ENCODE results near the gene SRGAP3. TPM values are rescaled to one million over a fixed set of nuclear protein-coding genes. Genes with fewer than 3 reads are reported as not detected.
"Not testable (repeated sequence)": the region's sequence is repeated elsewhere in the genome, so short reads cannot be mapped to it uniquely, and the experiment has no call there.

The SRGAP3 gene
- 1 to 10 TPM; 1.2 to 1.3 TPM for total RNA-seq

DNA sequence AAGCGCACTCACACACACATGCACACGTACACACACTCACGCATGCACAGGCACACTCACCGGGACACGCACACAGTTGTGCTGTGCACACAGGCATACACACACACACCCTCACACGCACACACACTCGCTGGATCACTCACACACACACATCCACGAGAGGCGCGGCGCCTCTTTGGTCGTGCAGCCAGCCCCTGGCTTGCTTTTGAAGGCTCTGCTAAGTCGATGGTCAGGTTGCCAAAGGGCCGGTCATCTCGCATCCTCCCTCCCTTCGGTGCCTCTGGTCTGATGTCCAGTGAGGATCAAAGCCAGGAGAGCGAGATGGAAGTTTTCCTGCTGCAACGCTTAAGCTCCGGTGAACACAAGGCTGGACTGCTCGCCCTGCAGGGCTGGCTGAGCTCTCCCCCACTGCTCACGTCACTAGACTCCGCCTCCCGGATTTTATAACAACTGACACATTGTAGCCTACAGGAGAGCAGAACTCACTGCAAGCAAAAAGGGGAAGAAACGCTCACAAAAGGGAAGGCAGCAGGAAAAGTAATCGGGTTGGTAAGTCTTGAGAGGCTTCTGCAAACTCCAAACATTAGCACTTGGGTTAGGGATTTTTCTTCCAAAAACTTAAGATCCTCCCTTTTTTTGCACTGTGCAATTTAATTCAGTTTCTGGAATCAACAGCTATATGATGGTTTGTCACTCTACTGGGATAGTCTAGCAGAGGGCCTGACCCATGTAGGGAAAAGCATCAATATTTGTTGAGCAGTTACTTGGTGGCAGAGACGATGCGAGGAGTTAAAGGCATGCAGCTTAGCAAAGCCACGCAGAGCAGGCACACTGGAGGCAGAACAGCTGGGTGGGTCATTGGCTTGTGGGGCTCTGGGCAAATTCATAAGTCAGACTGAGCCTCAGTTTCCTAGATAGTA is at the start of gene SRGAP3:
Gene SRGAP3 (minus strand): TSS at position 374 of the 920 bp plus-strand sequence. CDS start 695 bp downstream, outside the sequence.
- H3K9me3 Mint-ChIP-seq: no peaks in the 10 kb centered on the region
- DNase-seq: peak; percentile 75
- POLR2A ChIA-PET: interaction anchor here (0.6 kb wide), 1 partner anchor 183 kb away, joined by 4 read pairs; no protein-coding TSS in a partner anchor
- no peak within 1 kb of the TSS for H3K27ac Mint-ChIP-seq
- H3K36me3 Mint-ChIP-seq (ENCODE audit: low read depth): no peaks in the 10 kb centered on the region
- CTCF ChIA-PET: interaction anchor here (0.9 to 3.4 kb wide), 7 partner anchors 9 to 281 kb away, joined by 3 to 10 read pairs (median 4); no protein-coding TSS in a partner anchor
- peak within 1 kb of the TSS; percentile 59 for H3K4me3 Mint-ChIP-seq
- H3K27me3 Mint-ChIP-seq: peaks cover 29% of the 10 kb centered on the region
- peaks cover 20% of the 10 kb centered on the region for H3K4me1 Mint-ChIP-seq

DNA sequence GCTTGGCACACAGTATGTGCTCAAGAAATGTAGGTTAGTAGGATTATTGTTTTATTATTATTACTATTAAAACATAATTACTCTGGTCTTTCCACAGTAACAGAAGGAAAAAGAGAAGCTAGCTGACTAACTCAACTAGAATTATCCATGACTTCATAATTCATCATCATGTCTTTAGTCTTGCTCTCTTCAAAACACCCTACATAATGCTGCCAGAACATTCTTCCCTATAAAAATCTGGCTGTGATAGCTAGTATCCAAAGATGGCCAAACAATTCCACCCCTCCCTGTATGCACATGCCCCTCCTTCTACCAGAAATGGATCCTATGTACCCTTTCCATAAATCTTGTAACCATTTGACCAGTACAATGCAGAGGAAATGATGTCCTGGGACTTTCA is 48.8 kb upstream of the SRGAP3 start:
- Mint-ChIP-seq H3K9me3 (no peaks in the 10 kb centered on the region), H3K36me3 (ENCODE audit: low read depth) (no peaks in the 10 kb centered on the region), H3K4me1 (peaks cover 7% of the 10 kb centered on the region), H3K27ac (no peak overlapping the region), H3K27me3 (peaks cover 27% of the 10 kb centered on the region), H3K4me3 (no peak overlapping the region)
- POLR2A ChIA-PET: no interaction called here
- CTCF ChIA-PET: interaction anchor here (1.6 kb wide), 1 partner anchor 310 kb away, joined by 5 read pairs; no protein-coding TSS in a partner anchor
- DNase-seq: no peak

DNA sequence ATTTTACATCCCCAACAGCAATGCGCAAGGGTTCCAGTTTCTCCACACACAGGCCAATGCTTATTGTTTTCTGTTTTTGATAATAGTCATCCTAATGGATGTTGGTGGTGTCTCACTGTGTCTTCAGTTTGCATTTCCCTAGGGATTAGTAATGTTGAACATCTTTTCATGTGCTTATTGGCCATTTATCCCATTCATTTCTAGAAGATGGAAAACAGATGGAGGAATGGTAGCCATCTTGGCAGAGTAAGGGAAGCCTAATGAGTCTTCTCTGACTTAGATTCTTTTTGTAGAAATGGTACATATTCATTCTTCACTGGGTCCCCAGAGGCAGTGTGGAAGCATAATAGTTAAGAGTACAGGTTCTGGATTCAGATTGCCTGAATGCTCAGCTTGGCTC is 46.8 kb upstream of the SRGAP3 start:
- H3K27me3 Mint-ChIP-seq: peaks cover 23% of the 10 kb centered on the region
- no peak overlapping the region for H3K27ac Mint-ChIP-seq
- no peaks in the 10 kb centered on the region for H3K4me1 Mint-ChIP-seq
- no peak for DNase-seq
- no peak overlapping the region for H3K4me3 Mint-ChIP-seq
- H3K36me3 Mint-ChIP-seq (ENCODE audit: low read depth): no peaks in the 10 kb centered on the region
- H3K9me3 Mint-ChIP-seq: no peaks in the 10 kb centered on the region
- CTCF ChIA-PET: no interaction called here
- POLR2A ChIA-PET: no interaction called here

DNA sequence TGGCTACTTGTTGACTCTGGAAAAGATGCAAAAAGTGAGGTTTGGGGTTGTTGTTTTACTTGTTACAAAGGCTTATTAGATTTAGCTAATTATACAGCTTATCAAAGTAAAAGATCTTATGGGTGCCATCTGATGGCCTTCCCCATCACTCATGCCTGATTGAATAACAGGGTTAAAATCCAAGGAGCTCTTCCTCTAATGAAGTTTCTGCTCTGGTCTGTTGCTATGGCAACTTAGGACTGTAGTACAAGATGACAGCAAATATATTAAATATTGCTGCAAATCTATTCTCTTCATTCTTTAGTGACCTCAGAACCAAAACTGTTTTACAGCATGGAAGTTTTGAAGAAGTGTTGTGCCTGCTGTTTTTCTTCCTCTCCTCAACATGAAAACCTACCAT is 45.6 kb upstream of the SRGAP3 start:
- peaks cover 24% of the 10 kb centered on the region for H3K27me3 Mint-ChIP-seq
- CTCF ChIA-PET: no interaction called here
- H3K36me3 Mint-ChIP-seq (ENCODE audit: low read depth): no peaks in the 10 kb centered on the region
- POLR2A ChIA-PET: no interaction called here
- H3K9me3 Mint-ChIP-seq: no peaks in the 10 kb centered on the region
- H3K4me1 Mint-ChIP-seq: no peaks in the 10 kb centered on the region
- no peak overlapping the region for H3K27ac Mint-ChIP-seq
- no peak for DNase-seq
- H3K4me3 Mint-ChIP-seq: no peak overlapping the region

DNA sequence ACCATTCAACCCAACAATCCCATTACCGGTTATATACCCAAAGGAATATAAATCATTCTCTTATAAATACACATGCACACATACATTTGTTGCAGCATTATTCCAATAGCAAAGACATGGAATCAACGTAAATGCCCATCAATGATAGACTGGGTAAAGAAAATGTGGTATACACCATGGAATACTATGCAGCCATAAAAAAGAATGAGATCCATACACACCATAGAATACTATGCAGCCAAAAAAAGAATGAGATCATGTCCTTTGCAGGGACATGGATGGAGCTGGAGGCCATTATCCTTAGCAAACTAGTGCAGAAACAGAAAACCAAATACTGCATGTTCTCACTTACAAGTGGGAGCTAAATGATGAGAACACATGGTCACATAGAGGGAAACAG is 44.5 kb upstream of the SRGAP3 start:
- H3K4me1 Mint-ChIP-seq; H3K9me3 Mint-ChIP-seq; DNase-seq; POLR2A ChIA-PET; H3K27ac Mint-ChIP-seq; H3K36me3 Mint-ChIP-seq (ENCODE audit: low read depth); CTCF ChIA-PET; H3K4me3 Mint-ChIP-seq: not testable (repeated sequence)
- H3K27me3 Mint-ChIP-seq: peaks cover 24% of the 10 kb centered on the region

DNA sequence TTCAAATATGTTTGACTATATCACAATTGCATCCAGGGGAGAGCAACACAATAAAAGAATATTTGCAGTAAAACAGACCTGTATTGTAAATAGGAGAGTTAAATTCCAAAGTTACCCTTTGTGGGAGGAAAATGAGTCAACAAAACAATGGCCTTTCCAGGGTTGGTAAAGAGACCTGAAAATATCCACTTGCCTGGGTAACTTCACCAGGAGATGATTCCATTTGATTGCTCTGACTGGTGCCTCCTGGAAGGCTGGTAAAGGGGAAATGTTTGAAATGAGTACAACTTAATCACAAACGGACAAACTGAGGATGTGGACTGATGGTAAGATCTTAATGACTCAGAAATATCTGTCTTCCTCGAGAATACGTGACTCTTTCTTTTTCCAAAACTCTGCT is 43.6 kb upstream of the SRGAP3 start:
- Mint-ChIP-seq H3K27ac (no peak overlapping the region), H3K4me1 (no peaks in the 10 kb centered on the region), H3K27me3 (peaks cover 24% of the 10 kb centered on the region), H3K36me3 (ENCODE audit: low read depth) (no peaks in the 10 kb centered on the region), H3K9me3 (no peaks in the 10 kb centered on the region), H3K4me3 (no peak overlapping the region)
- POLR2A ChIA-PET: no interaction called here
- CTCF ChIA-PET: interaction anchor here (0.9 kb wide), 1 partner anchor 322 kb away, joined by 3 read pairs; no protein-coding TSS in a partner anchor
- no peak for DNase-seq

DNA sequence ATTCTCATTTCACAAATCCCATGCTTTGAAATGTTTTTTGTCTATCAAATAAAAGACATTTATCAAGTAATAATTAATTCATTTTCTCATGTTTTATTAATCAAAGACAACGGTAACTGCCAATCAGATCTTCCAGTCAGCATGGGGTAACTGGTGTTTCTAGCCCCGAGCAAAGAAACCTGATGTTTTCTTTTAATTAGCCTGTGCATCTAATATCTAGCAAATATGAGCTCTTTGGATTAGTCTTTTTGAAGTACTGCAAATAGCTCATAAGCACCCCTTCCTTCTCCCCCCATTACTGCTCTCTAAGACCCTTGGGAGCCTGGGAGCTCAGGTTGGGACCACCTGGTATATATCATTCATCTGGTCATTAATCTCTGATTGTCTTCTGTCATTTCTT is 43.1 kb upstream of the SRGAP3 start:
- no peak for DNase-seq
- Mint-ChIP-seq H3K4me1 (no peaks in the 10 kb centered on the region), H3K9me3 (no peaks in the 10 kb centered on the region), H3K27me3 (peaks cover 24% of the 10 kb centered on the region), H3K36me3 (ENCODE audit: low read depth) (no peaks in the 10 kb centered on the region), H3K4me3 (no peak overlapping the region), H3K27ac (no peak overlapping the region)
- POLR2A ChIA-PET: no interaction called here
- CTCF ChIA-PET: interaction anchor here (0.9 kb wide), 1 partner anchor 322 kb away, joined by 3 read pairs; no protein-coding TSS in a partner anchor

DNA sequence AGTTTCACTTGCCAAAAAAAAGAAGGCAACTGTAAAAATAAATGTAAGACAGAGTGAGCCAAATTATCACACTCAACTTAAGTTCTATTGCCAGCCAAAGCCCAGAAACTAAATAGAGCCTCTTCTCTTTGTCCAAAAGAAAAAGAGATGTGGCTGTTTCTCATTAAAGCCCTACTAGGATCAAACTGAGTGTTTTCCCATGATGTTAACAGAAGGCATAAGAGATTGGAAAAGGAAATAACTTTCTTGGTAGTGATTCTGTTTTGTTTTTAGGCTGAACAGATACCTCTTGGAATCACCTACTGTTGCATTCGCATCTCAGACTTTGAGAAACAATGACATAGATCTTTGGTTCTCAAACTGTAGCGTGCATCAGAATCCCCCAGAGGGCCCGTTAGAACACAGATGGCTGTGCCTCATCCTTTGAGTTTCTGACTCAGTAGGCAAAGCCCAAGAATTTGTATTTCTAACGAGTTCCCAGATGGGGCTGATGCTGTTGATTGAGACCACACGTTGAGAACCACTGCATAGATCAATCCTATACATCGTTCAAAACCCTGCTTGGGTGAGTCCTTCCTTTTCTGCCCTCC is 42.5 kb upstream of the SRGAP3 start:
- ChIA-PET CTCF (interaction anchor here (0.9 kb wide), 1 partner anchor 321 kb away, joined by 3 read pairs; no protein-coding TSS in a partner anchor), POLR2A (no interaction called here)
- Mint-ChIP-seq H3K36me3 (ENCODE audit: low read depth) (no peaks in the 10 kb centered on the region), H3K9me3 (no peaks in the 10 kb centered on the region), H3K4me1 (no peaks in the 10 kb centered on the region), H3K27ac (no peak overlapping the region), H3K4me3 (no peak overlapping the region), H3K27me3 (peaks cover 24% of the 10 kb centered on the region)
- no peak for DNase-seq

DNA sequence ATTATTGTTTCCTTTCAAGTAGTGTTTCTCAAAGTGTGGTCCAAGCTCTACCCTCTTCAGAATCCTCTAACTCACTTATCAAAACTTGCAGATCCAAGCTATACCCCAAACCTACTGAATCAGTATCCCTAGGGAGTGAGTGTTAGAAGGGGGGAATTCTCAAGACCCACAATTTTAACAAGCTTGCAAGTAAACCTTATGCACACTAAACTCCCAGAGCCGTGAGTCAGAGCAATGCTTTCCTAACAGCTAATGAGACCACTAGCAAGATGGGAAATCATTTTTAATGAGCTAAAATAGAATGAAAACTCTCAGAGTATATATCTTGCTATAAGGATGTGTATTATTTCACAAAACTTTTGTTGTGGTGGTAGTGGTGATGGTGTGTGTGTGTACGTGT is 41.1 kb upstream of the SRGAP3 start:
- no peak for DNase-seq
- POLR2A ChIA-PET: no interaction called here
- CTCF ChIA-PET: interaction anchor here (1.1 to 1.2 kb wide), 2 partner anchors 12 to 303 kb away, joined by 3 to 6 read pairs; no protein-coding TSS in a partner anchor
- Mint-ChIP-seq H3K4me1 (no peaks in the 10 kb centered on the region), H3K4me3 (no peak overlapping the region), H3K27me3 (peaks cover 24% of the 10 kb centered on the region), H3K9me3 (no peaks in the 10 kb centered on the region), H3K27ac (no peak overlapping the region), H3K36me3 (ENCODE audit: low read depth) (no peaks in the 10 kb centered on the region)

DNA sequence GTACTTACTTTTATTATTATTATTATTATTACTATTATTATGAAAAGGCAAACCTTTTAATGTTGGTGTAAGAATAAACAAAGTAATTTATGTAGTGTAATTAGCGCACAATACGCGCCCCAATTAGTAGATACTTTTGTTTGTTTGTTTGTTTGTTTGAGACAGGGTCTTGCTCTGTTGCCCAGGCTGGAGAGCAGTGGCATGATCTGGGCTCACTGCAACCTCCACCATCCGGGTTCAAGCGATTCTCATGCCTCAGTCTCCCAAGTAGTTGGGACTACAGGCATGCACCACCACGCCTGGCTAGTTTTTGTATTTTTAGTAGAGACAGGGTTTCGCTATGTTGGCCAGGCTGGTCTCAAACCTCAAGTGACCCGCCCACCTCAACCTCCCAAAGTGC is 32.1 kb upstream of the SRGAP3 start:
- H3K36me3 Mint-ChIP-seq (ENCODE audit: low read depth); DNase-seq; H3K4me1 Mint-ChIP-seq; POLR2A ChIA-PET; CTCF ChIA-PET; H3K27ac Mint-ChIP-seq; H3K9me3 Mint-ChIP-seq; H3K4me3 Mint-ChIP-seq: not testable (repeated sequence)
- H3K27me3 Mint-ChIP-seq: peaks cover 12% of the 10 kb centered on the region

DNA sequence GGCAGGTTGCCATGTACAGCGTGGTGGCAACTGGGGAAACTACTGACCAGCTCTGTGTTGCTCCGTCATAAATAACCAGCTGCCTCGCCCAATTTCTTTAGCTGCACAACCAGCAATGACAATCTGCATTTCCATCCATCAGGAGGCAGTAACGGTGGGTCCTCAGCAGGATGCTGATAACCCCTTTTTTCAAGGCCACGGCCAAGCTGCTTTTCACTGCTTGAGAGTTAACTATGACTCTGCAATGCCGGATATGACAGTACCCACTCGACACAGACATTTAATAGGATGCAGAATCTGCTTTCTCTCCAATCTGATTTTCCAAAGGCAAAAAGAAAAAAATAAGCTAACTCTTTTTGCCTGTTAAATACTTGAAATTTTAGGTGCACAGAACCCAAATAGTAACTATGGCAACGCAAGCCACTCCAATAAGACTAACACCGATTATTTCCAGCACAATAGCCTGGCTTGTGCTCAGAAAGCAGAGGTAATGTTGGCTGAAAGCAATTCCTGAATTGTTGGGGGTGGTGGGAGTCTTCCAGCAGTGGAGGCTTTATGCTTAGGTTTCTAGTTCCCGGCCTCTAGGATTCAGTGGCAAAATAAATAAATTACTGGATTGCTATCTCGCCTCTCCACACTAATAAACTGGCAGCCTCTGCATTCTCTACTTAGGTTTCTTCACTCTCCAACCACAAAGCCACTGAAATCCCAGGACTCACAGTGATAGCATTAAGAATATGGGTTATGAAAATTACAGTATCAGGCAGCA is 31.2 kb upstream of the SRGAP3 start:
- H3K4me1 Mint-ChIP-seq: no peaks in the 10 kb centered on the region
- no peak overlapping the region for H3K4me3 Mint-ChIP-seq
- H3K27ac Mint-ChIP-seq: no peak overlapping the region
- no peaks in the 10 kb centered on the region for H3K36me3 Mint-ChIP-seq (ENCODE audit: low read depth)
- ChIA-PET CTCF (no interaction called here), POLR2A (no interaction called here)
- no peaks in the 10 kb centered on the region for H3K9me3 Mint-ChIP-seq
- peaks cover 12% of the 10 kb centered on the region for H3K27me3 Mint-ChIP-seq
- no peak for DNase-seq

DNA sequence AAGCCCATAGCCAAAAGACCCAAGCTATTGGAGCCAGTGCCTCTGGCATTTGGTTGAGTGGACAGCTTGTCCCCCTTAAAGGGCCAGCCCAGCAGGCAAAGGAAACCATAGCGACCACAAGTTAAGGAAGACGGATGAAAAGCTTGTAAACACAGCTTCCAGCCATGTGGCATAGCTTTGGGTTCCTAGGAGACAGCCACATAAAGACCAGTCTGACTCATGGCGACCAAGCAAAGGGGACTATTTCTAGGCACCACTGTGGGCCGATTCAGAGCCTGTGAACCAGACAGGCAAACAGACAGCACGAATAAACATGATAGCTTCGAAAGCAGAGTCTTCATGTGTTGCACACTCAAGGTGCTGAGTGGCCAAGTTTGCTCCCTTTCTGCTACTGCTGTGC is 30.5 kb upstream of the SRGAP3 start:
- no peak overlapping the region for H3K4me3 Mint-ChIP-seq
- H3K27ac Mint-ChIP-seq: no peak overlapping the region
- H3K4me1 Mint-ChIP-seq: no peaks in the 10 kb centered on the region
- POLR2A ChIA-PET: no interaction called here
- no peaks in the 10 kb centered on the region for H3K36me3 Mint-ChIP-seq (ENCODE audit: low read depth)
- peaks cover 13% of the 10 kb centered on the region for H3K27me3 Mint-ChIP-seq
- CTCF ChIA-PET: no interaction called here
- no peaks in the 10 kb centered on the region for H3K9me3 Mint-ChIP-seq
- no peak for DNase-seq

DNA sequence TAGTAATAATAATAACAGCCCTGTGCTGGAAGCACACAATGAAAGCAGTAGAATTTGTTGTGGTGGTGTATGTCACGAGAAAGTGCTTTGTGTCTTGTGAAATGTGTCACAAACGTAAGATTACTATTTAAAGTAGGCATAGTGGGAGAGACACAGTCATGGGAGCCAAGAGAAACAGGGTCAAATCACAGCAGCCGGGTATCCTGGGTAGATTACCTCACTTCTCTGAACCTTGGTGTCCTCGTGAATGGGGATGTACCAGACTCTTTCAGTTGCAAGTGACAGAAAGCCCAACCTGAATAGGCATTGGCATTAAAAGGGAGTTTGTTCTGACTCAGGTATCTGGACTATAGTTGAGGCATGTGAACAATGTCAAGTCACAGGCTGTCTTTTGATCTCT is 29.1 kb upstream of the SRGAP3 start:
- H3K27me3 Mint-ChIP-seq: peaks cover 11% of the 10 kb centered on the region
- no peak overlapping the region for H3K27ac Mint-ChIP-seq
- no peaks in the 10 kb centered on the region for H3K36me3 Mint-ChIP-seq (ENCODE audit: low read depth)
- no peaks in the 10 kb centered on the region for H3K4me1 Mint-ChIP-seq
- ChIA-PET POLR2A (no interaction called here), CTCF (no interaction called here)
- no peak overlapping the region for H3K4me3 Mint-ChIP-seq
- H3K9me3 Mint-ChIP-seq: no peaks in the 10 kb centered on the region
- DNase-seq: no peak
